H1 (cell line): ENCODE data around the gene FBN3. TPM values are rescaled to one million over a fixed set of nuclear protein-coding genes. Genes with fewer than 3 reads are reported as not detected.
A peak's percentile ranks its signal among the peaks of the same experiment; 100 is the strongest.

ENCODE experiments used
- CTCF ChIA-PET: fragments of 300-600 bp; sonication (Branson Sonifier 250); formaldehyde crosslinking; loops from one replicate; lab custom pipeline; 2021; ENCODE audit not compliant: partially characterized antibody; lab: Charles Lee
- POLR2A ChIA-PET: fragments of 300-600 bp; sonication (Branson Sonifier 250); formaldehyde crosslinking; loops from one replicate; lab custom pipeline; 2021; ENCODE audit warnings: inconsistent platforms; ENCODE audit not compliant: partially characterized antibody; lab: Charles Lee
- DNase-seq, 2 experiments: peaks; one replicate each; pipeline versions ENCODE4 v3.0.0 to v3.0.0-alpha.2; 2010 to 2022; ENCODE audit warnings: low spot score in 2 of 2, low read depth in 1 of 2, mixed read lengths in 1 of 2
- FAIRE-seq: peaks from 2 replicates; lab custom pipeline; 2011; peaks lifted over from hg19 to GRCh38; lab: Jason Lieb, UNC
- H2AFZ ChIP-seq: 2 replicates; pipeline ENCODE4 v1.8.1; 2012; ENCODE audit warnings: low read length, inconsistent platforms
- H2AK5ac ChIP-seq: 2 replicates; pipeline ENCODE4 v1.6.1; 2013; ENCODE audit warnings: low read depth, low read length
- H2BK120ac ChIP-seq: replicated peaks from 2 replicates; pipeline ENCODE3; 2013; ENCODE audit warnings: low read depth, low read length, inconsistent platforms
- H2BK12ac ChIP-seq: 2 replicates; pipeline ENCODE4 v1.6.1; 2013; ENCODE audit warnings: low read depth, low read length
- H2BK15ac ChIP-seq: 2 replicates; pipeline ENCODE4 v1.6.1; 2013; ENCODE audit warnings: low read length
- H2BK20ac ChIP-seq: 2 replicates; pipeline ENCODE4 v1.6.1; 2013; ENCODE audit warnings: low read length
- H2BK5ac ChIP-seq: 2 replicates; pipeline ENCODE4 v1.6.1; 2013; ENCODE audit warnings: low read depth, low read length
- H3K14ac ChIP-seq: 2 replicates; pipeline ENCODE4 v1.6.1; 2013; ENCODE audit warnings: inconsistent platforms; ENCODE audit not compliant: insufficient read length
- H3K18ac ChIP-seq: 2 replicates; pipeline ENCODE4 v1.6.1; 2013; ENCODE audit warnings: low read length; ENCODE audit errors: extremely low read depth
- H3K23ac ChIP-seq: 2 replicates; pipeline ENCODE4 v1.6.1; 2013; ENCODE audit warnings: inconsistent platforms; ENCODE audit not compliant: insufficient read length
- H3K23me2 ChIP-seq: 2 replicates; pipeline ENCODE4 v1.6.1; 2013; ENCODE audit warnings: low read depth, low read length
- H3K27ac ChIP-seq: 2 replicates; pipeline ENCODE4 v1.6.1; 2011; ENCODE audit warnings: low read depth, low read length, inconsistent platforms
- H3K27me3 ChIP-seq, 4 experiments: replicated peaks in 1 of 4; 1 replicate in 1 of 4; 2 replicates in 3 of 4; pipeline versions ENCODE4 v1.6.1 to v1.8.1; 2011 to 2013; ENCODE audit warnings: low read length in 3 of 4, mild to moderate bottlenecking in 3 of 4, inconsistent platforms in 2 of 4, mixed read lengths in 2 of 4, moderate library complexity in 1 of 4; ENCODE audit not compliant: control insufficient read depth in 3 of 4, insufficient read depth in 3 of 4; ENCODE audit errors: extremely low read depth in 1 of 4
- H3K36me3 ChIP-seq, 4 experiments: 2 replicates each; pipeline versions ENCODE4 v1.6.1 to v1.8.1; 2011 to 2013; ENCODE audit warnings: mild to moderate bottlenecking in 4 of 4, low read length in 3 of 4, moderate library complexity in 2 of 4, control low read depth in 1 of 4, inconsistent platforms in 1 of 4; ENCODE audit not compliant: insufficient read depth in 4 of 4, control insufficient read depth in 2 of 4
- H3K4ac ChIP-seq: replicated peaks from 2 replicates; pipeline ENCODE3; 2013; ENCODE audit warnings: low read length, low read depth, mixed read lengths, inconsistent platforms; ENCODE audit not compliant: insufficient read length
- H3K4me1 ChIP-seq, 4 experiments: replicated peaks in 1 of 4; 1 replicate in 1 of 4; 2 replicates in 3 of 4; pipeline versions ENCODE4 v1.6.1 to v1.8.1; 2011 to 2013; ENCODE audit warnings: low read length in 3 of 4, inconsistent platforms in 2 of 4, mixed read lengths in 1 of 4; ENCODE audit not compliant: insufficient read depth in 4 of 4, control insufficient read depth in 3 of 4
- H3K4me2 ChIP-seq, 2 experiments: 2 replicates each; pipeline versions ENCODE4 v1.6.1 to v1.8.1; 2011 to 2013; ENCODE audit warnings: low read depth in 2 of 2, low read length in 2 of 2, control low read depth in 1 of 2, inconsistent platforms in 1 of 2, mild to moderate bottlenecking in 1 of 2; ENCODE audit not compliant: insufficient read depth in 1 of 2
- H3K4me3 ChIP-seq, 4 experiments: fragments of 200-600, 300-600 bp in 1 of 4; sonication (generic), shearing (Covaris generic), sonication (Bioruptor Twin) in 1 of 4; 2 replicates each; pipeline versions ENCODE4 v1.5.1 to v1.8.1; 2011 to 2016; ENCODE audit warnings: low read length in 4 of 4, low read depth in 3 of 4, control low read depth in 2 of 4, inconsistent platforms in 2 of 4, mild to moderate bottlenecking in 2 of 4, mixed read lengths in 1 of 4, moderate library complexity in 1 of 4; ENCODE audit not compliant: insufficient read depth in 2 of 4; ENCODE audit errors: extremely low read depth in 1 of 4
- H3K56ac ChIP-seq: replicated peaks from 2 replicates; pipeline ENCODE3; 2013; ENCODE audit warnings: low read depth, mild to moderate bottlenecking, mixed read lengths, low read length, inconsistent platforms; ENCODE audit not compliant: insufficient read length
- H3K79me1 ChIP-seq: 2 replicates; pipeline ENCODE4 v1.6.1; 2013; ENCODE audit warnings: low read depth, low read length, control low read depth
- H3K79me2 ChIP-seq, 2 experiments: 2 replicates each; pipeline versions ENCODE4 v1.6.1 to v1.8.1; 2012 to 2013; ENCODE audit warnings: low read length in 2 of 2, mild to moderate bottlenecking in 2 of 2, inconsistent platforms in 1 of 2; ENCODE audit not compliant: insufficient read depth in 2 of 2, control insufficient read depth in 1 of 2
- H3K9ac ChIP-seq, 4 experiments: replicated peaks in 1 of 4; 1 replicate in 1 of 4; 2 replicates in 3 of 4; pipeline versions ENCODE4 v1.6.1 to v1.8.1; 2011 to 2013; ENCODE audit warnings: low read depth in 3 of 4, low read length in 3 of 4, control low read depth in 2 of 4, mild to moderate bottlenecking in 2 of 4, moderate library complexity in 2 of 4, inconsistent platforms in 1 of 4; ENCODE audit errors: extremely low read depth in 1 of 4
- H3K9me3 ChIP-seq, 2 experiments: 2 replicates each; pipeline versions ENCODE4 v1.6.1 to v1.8.1; 2012 to 2013; ENCODE audit warnings: mild to moderate bottlenecking in 2 of 2, moderate library complexity in 2 of 2, control low read depth in 1 of 2, inconsistent platforms in 1 of 2, low read depth in 1 of 2, low read length in 1 of 2, mixed read lengths in 1 of 2; ENCODE audit not compliant: insufficient read depth in 2 of 2
- H4K20me1 ChIP-seq, 2 experiments: replicated peaks in 1 of 2; 2 replicates each; pipeline versions ENCODE3 to v1.8.1; 2011 to 2013; ENCODE audit warnings: inconsistent platforms in 2 of 2, low read length in 2 of 2, mild to moderate bottlenecking in 1 of 2; ENCODE audit not compliant: insufficient read depth in 2 of 2, control insufficient read depth in 1 of 2
- H4K5ac ChIP-seq: 2 replicates; pipeline ENCODE4 v1.6.1; 2013; ENCODE audit warnings: low read length, low read depth, mixed read lengths, inconsistent platforms; ENCODE audit not compliant: insufficient read length
- H4K8ac ChIP-seq: 2 replicates; pipeline ENCODE4 v1.8.0; 2013; ENCODE audit warnings: mild to moderate bottlenecking, moderate library complexity, low read length, inconsistent platforms; ENCODE audit not compliant: insufficient read depth; ENCODE audit errors: extremely low read depth
- H4K91ac ChIP-seq: replicated peaks from 2 replicates; pipeline ENCODE3; 2013; ENCODE audit warnings: low read length, mixed read lengths, inconsistent platforms; ENCODE audit not compliant: insufficient read length
- CTCF ChIP-seq, 3 experiments: IDR thresholded peaks; 1 replicate in 2 of 3; 2 replicates in 1 of 3; pipeline versions ENCODE4 v1.5.1 to v1.6.1; 2011; ENCODE audit warnings: low read length in 3 of 3, mild to moderate bottlenecking in 3 of 3, inconsistent platforms in 2 of 3, low read depth in 1 of 3, moderate library complexity in 1 of 3; ENCODE audit not compliant: insufficient read depth in 1 of 3; ENCODE audit errors: control extremely low read depth in 1 of 3
- KDM1A ChIP-seq: fragments of 200-600, 300-600 bp; sonication (generic); IDR thresholded peaks from 2 replicates; pipeline ENCODE4 v1.7.1; 2016; ENCODE audit warnings: mild to moderate bottlenecking, low read length, borderline replicate concordance
- MAFK ChIP-seq: IDR thresholded peaks from 2 replicates; pipeline ENCODE4 v1.6.1; 2012; ENCODE audit warnings: low read depth, mild to moderate bottlenecking, improper control_type of control experiment, low read length
- PHF8 ChIP-seq: fragments of 200-600 bp; sonication (generic); conservative IDR thresholded peaks from 2 replicates; pipeline ENCODE4 v1.7.1; 2012; ENCODE audit warnings: low read depth, mild to moderate bottlenecking, inconsistent platforms, low read length, moderate library complexity
- POLR2A ChIP-seq, 2 experiments: IDR thresholded peaks; 1 replicate in 1 of 2; 2 replicates in 1 of 2; pipeline ENCODE4 v1.6.1; 2011; ENCODE audit warnings: low read depth in 2 of 2, low read length in 2 of 2, mild to moderate bottlenecking in 2 of 2; ENCODE audit errors: control extremely low read depth in 1 of 2
- POLR2AphosphoS5 ChIP-seq: IDR thresholded peaks from 2 replicates; pipeline ENCODE4 v1.6.1; 2011; ENCODE audit warnings: low read depth, low read length
- POU5F1 ChIP-seq: IDR thresholded peaks from 2 replicates; pipeline ENCODE4 v1.6.1; 2011; ENCODE audit warnings: low read depth, mild to moderate bottlenecking, low read length, moderate library complexity
- RBBP5 ChIP-seq: IDR thresholded peaks from 2 replicates; pipeline ENCODE4 v1.7.1; 2012; ENCODE audit warnings: low read depth, mild to moderate bottlenecking, inconsistent platforms, low read length, moderate library complexity, borderline replicate concordance
- SIX5 ChIP-seq: IDR thresholded peaks from 2 replicates; pipeline ENCODE4 v1.6.1; 2011; ENCODE audit warnings: mild to moderate bottlenecking, low read depth, low read length
- SP2 ChIP-seq: IDR thresholded peaks from 2 replicates; pipeline ENCODE4 v1.6.1; 2012; ENCODE audit warnings: mild to moderate bottlenecking, low read length, inconsistent platforms
- SP4 ChIP-seq: IDR thresholded peaks from 2 replicates; pipeline ENCODE4 v1.6.1; 2012; ENCODE audit warnings: low read length, inconsistent platforms
- TCF12 ChIP-seq: IDR thresholded peaks from 2 replicates; pipeline ENCODE4 v1.6.1; 2011; ENCODE audit warnings: low read depth, mild to moderate bottlenecking, low read length
- WGBS, 2 experiments: shearing (Covaris generic) in 1 of 2; methylation state at CpG; one replicate each; pipeline versions ENCODE4 v1.1.6 to v1.1.7; 2013 to 2015; ENCODE audit warnings: low lambda C conversion rate in 2 of 2, mixed read lengths in 2 of 2, inconsistent platforms in 1 of 2, low coverage in 1 of 2, missing lambda C conversion rate in 1 of 2; ENCODE audit not compliant: insufficient replicate concordance in 2 of 2, insufficient coverage in 1 of 2, insufficient read length in 1 of 2; ENCODE audit errors: extremely low coverage in 1 of 2, missing lambda C conversion rate in 1 of 2; 5-methylcytosine and 5-hydroxymethylcytosine counted together
- polyA plus RNA-seq, 7 experiments: library from polyadenylated mRNA; depleted of rRNA in 3 of 7; stranded (reverse) in 5 of 7; unstranded in 2 of 7; fragments of >200 nt in 5 of 7; fragments of 200-250 nt in 2 of 7; gene quantifications; 1 replicate in 5 of 7; 2 replicates in 1 of 7; 4 replicates in 1 of 7; pipeline versions ENCODE4 v1.2.1 to v1.2.3, GENCODE V29; 2011 to 2013; ENCODE audit warnings: missing spikeins in 2 of 7, mixed read lengths in 2 of 7
- total RNA-seq: library from RNA; stranded (reverse); fragmentation: NEBNext Ultra II Directional; extraction: Animal tissue kit (Norgen Biotek cat#: 25700); gene quantifications from 2 replicates; pipeline ENCODE4 v1.2.1, GENCODE V29; 2021

FBN3 gene
- total and polyA plus RNA-seq, 2 of the 8 experiments (the other 6 are each of a cell fraction or from before 2014, with no cell fraction given), result 37.1 to 38.7 TPM

GRCh38 chr19:8129061-8129618 lies 20.3 kb downstream of the FBN3 start:
- Histone ChIP-seq H3K4me3 (no peak overlapping the region), H4K20me1 (peaks cover 0 to 6% of the 10 kb centered on the region in 2 experiments), H3K4ac (no peak overlapping the region), H3K27me3 (no peaks in the 10 kb centered on the region), H3K9ac (no peak overlapping the region), H3K56ac (no peak overlapping the region), H3K18ac (no peak overlapping the region), H3K36me3 (peaks cover 9 to 47% (median 25%) of the 10 kb centered on the region in 4 experiments; a peak in 7 of 8 replicates), H3K23ac (no peak overlapping the region), H3K79me2 (no peaks in the 10 kb centered on the region), H4K91ac (no peak overlapping the region), H3K9me3 (no peaks in the 10 kb centered on the region), H3K4me1 (no peaks in the 10 kb centered on the region), H2AK5ac (no peak overlapping the region), H4K5ac (no peak overlapping the region), H2BK120ac (no peak overlapping the region), H2BK15ac (no peak overlapping the region), H3K27ac (no peak overlapping the region), H2BK5ac (0 out of 2 replicates have a peak overlapping the region, but pooled peaks have one; percentile 24), H2BK12ac (no peak overlapping the region), H2AFZ (no peak overlapping the region), H4K8ac (no peak overlapping the region), H2BK20ac (no peak overlapping the region), H3K79me1 (no peaks in the 10 kb centered on the region; the same call in 1 of the 2 replicates), H3K14ac (no peak overlapping the region), H3K23me2 (peaks cover 2% of the 10 kb centered on the region; the same call in 1 of the 2 replicates), H3K4me2 (no peak overlapping the region)
- WGBS, 2 experiments, result 95% methylated on average over 18 of the region's 20 CpGs; no CpG with 5 or more reads in 1 of the 2 experiments
- FAIRE-seq, result no peak
- ChIA-PET CTCF (interaction anchor here (0.6 kb wide), 1 partner anchor 140 kb away, joined by 3 read pairs; no protein-coding TSS in a partner anchor), POLR2A (interaction anchor here (0.6 to 1.2 kb wide), 2 partner anchors 15 to 347 kb away, joined by 3 read pairs; no protein-coding TSS in a partner anchor)
- DNase-seq, result no peak
- TF ChIP-seq KDM1A (no peak), PHF8 (no peak), POLR2AphosphoS5 (no peak), SIX5 (no peak), MAFK (no peak), RBBP5 (no peak), POLR2A (IDR thresholded peaks at IDR 0.05; ENCODE audit: control extremely low read depth in 1 of 2, low read depth in 2 of 2, low read length in 2 of 2) (no peak), SP4 (no peak), CTCF (IDR thresholded peaks at IDR 0.05; ENCODE audit: control extremely low read depth in 1 of 3, insufficient read depth in 1 of 3, low read depth in 1 of 3, low read length in 3 of 3) (no peak), SP2 (no peak), POU5F1 (no peak), TCF12 (no peak)
